HG02763 (cell line): Measurements from ENCODE around the gene GAGE12J.
"Not testable (repeated sequence)": the region's sequence is repeated elsewhere in the genome, so short reads cannot be mapped to it uniquely, and the experiment has no call there.

Source experiments
- ATAC-seq: cut with Tn5 transposase; IDR thresholded peaks from one replicate; pipeline ENCODE4 v1.9.1; 2021; ENCODE audit warnings: mild to moderate bottlenecking, moderate library complexity; ENCODE audit not compliant: unreplicated experiment

Gene GAGE12J

GRCh38 chrX:49321737-49322136, at the start of gene GAGE12J:
TSS of gene GAGE12J (plus strand) at chrX:49322037. CDS start at chrX:49323194, 1,157 bp downstream.
- ATAC-seq: not testable (repeated sequence)

DNA sequence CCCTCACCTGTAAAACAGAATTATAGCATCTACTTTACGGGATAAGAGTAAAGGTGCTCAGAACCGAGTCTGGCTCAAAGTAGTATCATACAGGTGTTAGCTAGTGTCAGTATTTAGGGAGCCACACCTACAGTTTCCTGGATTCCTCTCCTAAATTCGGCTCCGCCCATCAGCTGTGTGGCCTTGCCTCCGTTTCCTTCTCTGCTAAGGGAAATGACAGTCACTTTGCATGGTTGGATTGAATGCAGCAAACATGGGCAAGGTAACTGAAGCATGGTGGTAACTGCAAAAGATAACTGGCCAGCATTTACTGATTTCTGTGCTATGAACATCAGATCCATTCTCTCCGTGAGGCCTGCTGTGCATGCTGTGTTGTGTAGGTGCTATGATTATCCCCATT, 49.4 kb upstream of the GAGE12J start:
- no peak for ATAC-seq

DNA sequence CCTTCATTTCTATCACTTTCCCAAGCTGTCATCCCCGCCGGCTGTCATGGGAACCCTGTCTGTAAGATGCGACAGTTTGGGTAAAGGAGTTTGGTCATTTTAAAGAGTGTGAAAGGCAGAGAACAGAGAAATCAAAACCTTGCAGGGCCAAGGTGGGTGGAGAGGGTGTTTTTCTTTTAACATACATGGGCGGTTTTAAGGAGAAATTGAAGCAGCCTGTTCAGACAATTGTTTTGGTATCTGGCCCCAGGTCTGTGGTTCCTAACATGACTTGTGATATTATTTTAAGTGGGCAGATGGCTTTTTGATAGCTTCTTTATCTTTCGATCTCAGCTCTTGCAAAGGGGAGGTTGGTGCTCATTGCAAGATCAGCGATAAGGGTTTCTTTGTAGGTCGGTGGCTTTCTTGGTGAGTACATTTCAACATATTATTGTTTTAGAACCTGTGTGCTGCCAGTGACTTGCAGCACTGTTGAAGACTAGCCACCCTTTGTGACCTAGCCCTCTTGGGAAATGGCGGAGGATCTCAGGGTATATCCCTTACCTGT, 48.6 kb upstream of the GAGE12J start:
- no peak for ATAC-seq

DNA sequence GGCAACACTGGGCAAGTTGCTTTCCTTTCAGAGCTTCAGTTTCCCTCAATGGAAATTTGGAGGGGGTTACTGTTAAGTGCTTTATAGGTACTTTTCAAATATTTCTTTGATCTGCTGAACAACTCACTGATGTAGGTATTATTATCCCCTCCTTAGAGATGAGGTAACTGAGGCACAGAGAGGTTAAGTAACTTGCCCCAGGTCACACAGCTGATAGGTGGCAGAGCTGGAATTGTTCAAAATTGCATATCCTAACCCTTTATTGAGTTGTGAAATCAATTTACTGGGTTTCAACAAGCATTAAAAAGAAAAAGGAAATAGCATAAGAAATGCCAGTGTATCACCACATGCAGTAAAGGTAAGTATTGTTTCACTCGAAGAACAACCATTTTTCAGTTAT, 45.6 kb upstream of the GAGE12J start:
- ATAC-seq: no peak

GRCh38 chrX:49276671-49277534, 44.9 kb upstream of the GAGE12J start:
- no peak for ATAC-seq

DNA sequence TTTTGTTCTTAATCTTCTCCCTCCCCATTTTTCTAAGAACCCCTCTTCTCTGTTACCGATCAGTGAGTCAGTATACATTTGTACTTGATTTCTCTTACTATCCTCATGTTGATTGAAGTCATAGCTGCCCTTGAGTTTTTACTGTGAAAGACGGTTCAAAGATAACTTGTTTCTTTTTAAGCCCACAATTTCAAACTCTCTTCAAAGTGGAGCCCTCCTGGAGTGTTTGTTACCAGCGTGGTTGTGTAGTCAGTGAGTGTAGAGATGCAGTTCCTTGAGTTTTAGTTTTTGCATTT, 44.4 kb upstream of the GAGE12J start:
- ATAC-seq: no peak

- ATAC-seq: no peak
These were observed 43.8 kb upstream of the GAGE12J start for GRCh38 chrX:49278081-49278480.

- ATAC-seq: no peak
These were observed 39.2 kb upstream of the GAGE12J start for GRCh38 chrX:49282647-49283011.

DNA sequence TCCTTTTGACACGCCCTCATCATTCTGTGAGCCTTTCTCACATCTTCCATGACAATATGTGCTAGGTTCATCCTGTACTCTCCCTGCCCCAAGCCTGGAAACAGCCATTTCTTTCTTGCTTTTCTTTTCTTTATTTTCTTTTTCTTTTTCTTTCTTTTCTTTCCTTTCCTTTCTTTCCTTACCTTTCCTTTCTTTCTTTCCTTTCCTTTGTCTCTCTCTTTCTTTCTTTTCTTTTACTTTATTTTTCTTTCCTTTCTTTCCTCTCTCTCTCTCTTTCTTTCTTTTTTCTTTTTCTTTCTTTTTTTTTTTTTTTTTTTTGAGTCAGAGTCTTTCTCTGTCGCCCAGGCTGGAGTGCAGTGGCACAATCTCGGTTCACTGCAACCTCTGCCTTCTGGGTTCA, 37.6 kb upstream of the GAGE12J start:
- no peak for ATAC-seq

DNA sequence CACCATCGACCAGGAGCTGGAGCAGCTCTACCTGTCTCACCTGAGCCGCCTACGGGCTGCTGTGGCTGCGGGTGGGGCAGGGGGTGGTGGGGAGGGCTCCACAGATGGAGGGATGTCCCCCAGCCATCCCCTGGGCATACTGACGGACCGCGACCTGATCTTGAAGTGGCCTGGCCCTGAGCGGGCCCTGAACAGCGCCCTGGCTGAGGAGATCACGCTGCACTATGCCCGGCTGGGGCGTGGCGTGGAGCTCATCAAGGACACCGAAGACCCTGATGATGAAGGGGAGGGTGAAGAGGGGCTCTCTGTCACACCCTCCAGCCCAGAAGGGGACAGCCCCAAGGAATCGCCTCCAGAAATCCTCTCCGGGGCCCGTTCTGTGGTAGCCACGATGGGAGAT, 35.7 kb upstream of the GAGE12J start:
- ATAC-seq: no peak

DNA sequence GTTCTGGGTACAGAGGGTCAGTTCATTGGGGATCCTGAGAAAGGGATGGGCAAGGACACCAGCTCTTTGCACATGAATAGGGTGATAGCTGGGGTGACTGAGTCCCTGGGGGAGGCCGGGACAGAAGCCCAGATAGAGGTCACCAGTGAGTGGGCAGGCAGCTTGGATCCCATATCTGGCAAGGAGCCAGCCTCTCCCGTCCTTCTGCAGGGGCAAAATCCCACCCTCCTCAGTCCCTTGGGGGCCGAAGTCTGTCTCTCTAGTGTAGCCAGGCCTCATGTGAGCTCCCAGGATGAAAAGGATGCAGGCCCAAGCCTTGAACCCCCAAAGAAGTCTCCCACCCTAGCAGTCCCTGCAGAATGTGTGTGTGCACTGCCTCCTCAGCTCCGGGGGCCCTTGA, 35.3 kb upstream of the GAGE12J start:
- no peak for ATAC-seq

- no peak for ATAC-seq
These were observed 34.2 kb upstream of the GAGE12J start for GRCh38 chrX:49287665-49288064.

DNA sequence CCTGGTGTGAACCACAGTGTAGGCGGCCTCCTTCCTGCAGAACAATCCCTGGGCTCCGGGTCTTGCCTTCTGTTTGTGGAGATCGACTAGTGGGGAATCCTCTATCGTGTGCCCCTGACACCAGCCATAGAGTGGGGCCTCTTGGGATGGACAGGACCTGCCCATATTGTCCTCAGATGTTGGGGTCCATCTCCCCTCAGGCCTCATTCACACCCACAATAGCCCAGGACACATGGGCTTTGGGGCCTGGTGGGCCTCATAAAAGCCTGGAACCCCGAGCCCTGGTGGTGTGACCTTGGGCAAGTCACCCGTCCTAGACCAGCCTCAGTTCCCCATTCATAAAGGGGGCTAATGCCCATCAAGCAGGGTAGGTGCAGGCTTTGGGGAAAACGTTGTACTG, 31.6 kb upstream of the GAGE12J start:
- ATAC-seq: no peak

DNA sequence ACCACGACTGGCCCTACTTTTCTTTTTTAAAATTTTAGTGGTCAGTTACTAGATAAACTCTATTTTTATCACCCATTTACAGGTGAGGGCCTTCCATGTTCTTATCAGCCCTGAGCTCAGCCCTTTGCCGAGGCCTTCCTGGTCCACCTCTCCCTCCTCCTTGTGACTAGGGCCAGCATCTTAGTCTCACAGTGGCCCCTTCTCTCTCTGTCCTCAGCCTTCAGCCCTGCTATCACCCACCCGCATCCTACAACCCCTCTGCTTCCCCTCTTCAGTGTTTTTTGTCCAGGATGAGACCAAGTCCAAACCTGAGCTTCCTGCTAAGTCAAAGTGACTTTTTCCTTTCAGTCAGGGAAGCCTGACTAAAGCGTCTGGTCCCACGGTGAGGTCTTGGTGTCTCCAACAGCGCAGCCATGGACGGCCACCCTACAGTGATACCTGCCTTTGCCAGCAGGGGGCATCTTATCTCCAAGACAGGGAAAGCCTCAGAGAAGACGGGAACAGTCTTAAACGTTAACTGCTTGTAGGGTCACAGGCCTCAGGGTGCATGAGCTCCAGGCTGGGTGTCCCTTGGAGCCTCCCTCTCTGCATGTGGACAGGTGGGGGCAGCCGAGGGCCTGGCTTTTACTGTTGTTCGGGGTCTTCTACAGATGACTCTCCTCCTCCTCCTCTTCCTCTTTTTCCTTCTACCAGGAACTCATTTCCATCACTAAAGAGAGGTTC, 30.1 kb upstream of the GAGE12J start:
- ATAC-seq: no peak

DNA sequence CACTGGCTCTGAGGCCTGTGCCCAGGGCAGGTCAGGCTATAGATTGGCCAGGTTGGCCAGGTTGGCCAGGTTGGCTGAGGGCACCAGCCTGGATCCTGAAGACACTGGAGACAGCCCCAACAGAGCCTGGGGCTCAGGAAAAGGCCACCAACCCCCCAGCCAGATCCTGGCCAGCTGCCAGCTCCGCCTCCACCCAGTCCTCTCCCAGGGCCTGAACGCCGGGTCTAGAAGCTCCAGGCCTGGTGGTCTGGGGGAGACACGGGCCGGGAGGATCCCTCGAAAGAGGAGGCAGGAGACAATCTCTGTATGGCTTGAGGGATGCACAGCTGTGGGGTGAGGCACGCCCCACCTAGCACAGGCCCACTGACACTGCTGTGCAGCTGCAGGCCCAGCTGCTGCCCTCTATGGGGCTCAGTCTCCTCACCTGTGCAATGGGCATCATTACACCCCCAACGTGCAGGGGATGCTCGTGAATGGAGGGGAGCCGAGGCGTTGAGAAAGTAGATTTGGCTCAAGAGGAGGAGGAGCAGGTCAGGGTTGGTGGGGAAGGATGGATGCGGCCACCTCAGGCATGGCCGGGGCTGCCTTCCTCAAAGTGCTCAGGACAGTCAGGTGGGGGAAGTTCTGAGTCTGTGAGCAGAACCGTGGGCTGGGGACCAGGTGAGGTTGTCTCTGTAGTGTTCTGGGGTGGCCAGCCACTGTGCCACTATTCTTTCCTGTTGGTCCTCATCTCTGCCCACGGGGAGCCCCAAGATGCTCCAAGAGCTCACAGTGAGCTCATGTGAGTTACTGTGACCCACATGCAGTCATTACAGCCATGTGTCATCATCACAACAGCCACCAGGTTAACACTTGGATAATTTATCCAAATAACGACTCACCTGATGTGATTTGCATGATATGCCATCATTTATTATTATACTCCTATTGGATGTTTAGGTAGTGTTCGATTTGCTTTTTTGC, 29.2 kb upstream of the GAGE12J start:
- ATAC-seq: no peak

- ATAC-seq: not testable (repeated sequence)
These were observed 22.5 kb upstream of the GAGE12J start for GRCh38 chrX:49299293-49299692.

- ATAC-seq: no peak
These were observed 21.1 kb upstream of the GAGE12J start for GRCh38 chrX:49300703-49301102.

DNA sequence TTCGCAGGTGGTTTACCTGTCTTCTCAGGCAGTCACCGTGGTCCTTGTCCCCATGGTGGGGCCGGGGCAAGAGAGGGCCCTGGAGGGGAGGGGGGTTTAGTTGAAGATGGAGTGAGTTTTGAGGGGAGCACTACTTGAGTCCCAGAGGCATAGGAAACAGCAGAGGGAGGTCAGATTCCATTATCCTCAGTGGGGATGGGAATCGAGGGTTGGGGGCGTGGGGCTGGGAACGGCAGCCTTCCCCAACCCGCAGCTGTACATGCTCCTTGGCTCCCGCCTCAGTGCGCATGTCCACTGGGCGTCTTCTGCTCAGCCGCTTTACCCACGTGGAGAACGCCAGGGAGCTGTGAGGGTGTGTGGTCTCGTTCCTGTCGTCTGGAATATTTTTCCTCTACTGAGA, 18.5 kb upstream of the GAGE12J start, which contains the start of gene GAGE10:
GAGE10 (plus strand) TSS at position 301 of the 400 bp plus-strand sequence. CDS start 1,214 bp downstream, outside the sequence.
- no peak for ATAC-seq

GRCh38 chrX:49307775-49308174, 14.1 kb upstream of the GAGE12J start:
- not testable (repeated sequence) for ATAC-seq

DNA sequence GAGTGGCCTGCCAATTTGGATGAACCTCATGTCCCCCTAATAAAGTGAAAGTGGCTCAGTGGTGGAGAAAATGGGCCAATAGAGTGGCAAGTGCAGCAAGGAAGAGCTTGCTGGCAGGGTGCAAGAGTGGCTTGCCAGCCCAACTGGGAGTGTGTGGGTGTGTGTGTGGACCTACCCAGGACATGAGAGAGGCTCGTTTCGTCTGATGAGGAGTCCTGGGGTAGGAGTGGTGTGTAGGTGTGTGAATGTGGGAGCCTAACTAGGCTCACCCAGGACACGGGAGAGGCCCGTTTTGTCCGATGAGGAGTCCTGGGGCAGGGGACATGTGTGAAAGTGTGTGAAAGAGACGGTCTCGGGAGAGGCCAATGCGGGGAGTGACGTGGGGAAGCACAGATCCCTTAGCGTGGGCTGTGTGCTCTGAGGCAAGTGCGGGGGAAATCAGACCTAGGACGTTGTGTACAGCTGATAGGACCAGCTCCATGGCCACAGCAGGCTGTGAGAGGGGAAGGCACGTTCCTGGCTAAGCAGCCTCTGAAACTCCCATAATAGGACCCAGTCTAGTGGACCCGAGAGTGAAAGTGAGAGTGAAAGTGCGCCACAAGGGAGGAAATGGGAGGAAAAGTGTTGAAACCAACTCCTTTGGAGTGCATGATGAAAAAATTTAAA, 13.1 kb upstream of the GAGE12J start:
- ATAC-seq: no peak
